OCI-LY7 (cell line): ENCODE results near the gene CRYZL1. TPM values are rescaled to one million over a fixed set of nuclear protein-coding genes. Genes with fewer than 3 reads are reported as not detected.

Experiments
- BruUV-seq: library from RNA; stranded (reverse); fragments of 400-500 nt; replicated peaks from 2 replicates; lab custom pipeline; 2021; lab: Mats Ljungman, UMichigan
- CTCF ChIA-PET: fragments of 300-600 bp; sonication (Branson Sonifier 250); formaldehyde crosslinking; loops from one replicate; lab custom pipeline; 2022; ENCODE audit warnings: antibody characterized with exemption; ENCODE audit not compliant: unreplicated experiment; lab: Charles Lee
- POLR2A ChIA-PET: fragments of 300-600 bp; sonication (Branson Sonifier 250); formaldehyde crosslinking; loops from one replicate; lab custom pipeline; 2022; ENCODE audit warnings: antibody characterized with exemption; lab: Charles Lee
- DNase-seq: peaks from one replicate; pipeline ENCODE4 v3.0.0-alpha.2; 2015; ENCODE audit warnings: low spot score
- H2AFZ ChIP-seq: fragments of 200-600 bp; sonication (generic), shearing (Covaris generic); 2 replicates; pipeline ENCODE4 v1.6.1; 2014; ENCODE audit warnings: mild to moderate bottlenecking, antibody characterized with exemption, low read length, moderate library complexity
- H3K27ac ChIP-seq: fragments of 200-600 bp; sonication (generic); 2 replicates; pipeline ENCODE4 v1.5.1; 2014; ENCODE audit warnings: mixed run types, low read depth, mild to moderate bottlenecking, moderate library complexity, low read length, inconsistent platforms; ENCODE audit not compliant: poor library complexity, severe bottlenecking
- H3K36me3 ChIP-seq: fragments of 200-600 bp; sonication (generic); 2 replicates; pipeline ENCODE4 v1.6.1; 2014; ENCODE audit warnings: mild to moderate bottlenecking, antibody characterized with exemption, low read length, moderate library complexity, mixed read lengths; ENCODE audit not compliant: insufficient read depth
- H3K4me1 ChIP-seq: fragments of 200-600 bp; sonication (generic); 2 replicates; pipeline ENCODE4 v1.5.1; 2014; ENCODE audit warnings: mild to moderate bottlenecking, low read length; ENCODE audit not compliant: insufficient read depth, poor library complexity, severe bottlenecking
- H3K4me2 ChIP-seq: fragments of 200-600 bp; sonication (generic); 2 replicates; pipeline ENCODE4 v1.6.1; 2014; ENCODE audit warnings: mild to moderate bottlenecking, low read length
- H3K4me3 ChIP-seq: fragments of 200-600 bp; sonication (generic); 2 replicates; pipeline ENCODE4 v1.5.1; 2014; ENCODE audit warnings: mild to moderate bottlenecking, low read depth, low read length; ENCODE audit not compliant: poor library complexity, severe bottlenecking
- H3K79me2 ChIP-seq: fragments of 200-600 bp; sonication (generic); 2 replicates; pipeline ENCODE4 v1.6.1; 2016; ENCODE audit warnings: low read depth, mild to moderate bottlenecking, low read length, moderate library complexity, mixed read lengths; ENCODE audit not compliant: insufficient read depth
- H3K9me2 ChIP-seq: fragments of 200-600 bp; sonication (generic); 2 replicates; pipeline ENCODE4 v1.6.1; 2016; ENCODE audit warnings: mild to moderate bottlenecking, low read length, mixed read lengths; ENCODE audit not compliant: insufficient read depth
- H3K9me3 ChIP-seq: fragments of 200-600 bp; sonication (generic); 2 replicates; pipeline ENCODE4 v1.6.1; 2014; ENCODE audit warnings: mild to moderate bottlenecking, mixed run types, low read length, mixed read lengths
- H4K20me1 ChIP-seq: fragments of 200-600 bp; sonication (generic); 2 replicates; pipeline ENCODE4 v1.6.1; 2014; ENCODE audit warnings: mild to moderate bottlenecking, antibody characterized with exemption, low read length, moderate library complexity, mixed read lengths; ENCODE audit not compliant: insufficient read depth
- CTCF ChIP-seq: fragments of 200-600 bp; sonication (generic); conservative IDR thresholded peaks from 2 replicates; pipeline ENCODE4 v1.5.1; 2014; ENCODE audit warnings: mild to moderate bottlenecking, antibody characterized with exemption, low read length, moderate library complexity, mixed read lengths
- EZH2phosphoT487 ChIP-seq: fragments of 200-600 bp; sonication (generic); IDR thresholded peaks from 2 replicates; pipeline ENCODE4 v1.6.1; 2018; ENCODE audit warnings: low read depth, borderline replicate concordance, mild to moderate bottlenecking, mixed run types, antibody characterized with exemption, low read length, moderate library complexity, mixed read lengths
- intact Hi-C: fragments of 100-400 bp; cut with micrococcal nuclease; formaldehyde crosslinking; loops from one replicate; pipeline ENCODE4 v1.10.0; 2022; ENCODE audit not compliant: unreplicated experiment
- total RNA-seq, 2 experiments: library from RNA; depleted of rRNA in 1 of 2; stranded (reverse); fragments of >200 nt in 1 of 2; shearing (Covaris generic) in 1 of 2; gene quantifications; 2 replicates each; pipeline ENCODE4 v1.2.3, GENCODE V29; 2014 to 2022

Gene CRYZL1
- total RNA-seq, 2 experiments from 2014 or later, result 26.4 to 37.9 TPM

GRCh38 chr21:33685613-33686197 is 44.2 kb upstream of the CRYZL1 start:
- Histone ChIP-seq H3K9me3 (no peaks in the 10 kb centered on the region), H3K4me2 (no peak overlapping the region), H3K9me2 (no peaks in the 10 kb centered on the region; the same call in 1 of the 2 replicates), H4K20me1 (no peaks in the 10 kb centered on the region), H3K36me3 (no peaks in the 10 kb centered on the region), H3K4me1 (no peaks in the 10 kb centered on the region), H3K27ac (no peak overlapping the region), H3K4me3 (no peak overlapping the region), H3K79me2 (no peaks in the 10 kb centered on the region), H2AFZ (no peak overlapping the region)
- intact Hi-C loops, result no loop called here
- no peak for DNase-seq
- ChIA-PET CTCF (no interaction called here), POLR2A (interaction anchor here (0.6 to 1.1 kb wide), 4 partner anchors 25 to 1245 kb away, joined by 3 to 5 read pairs (median 4); no protein-coding TSS in a partner anchor)
- no peak for TF ChIP-seq CTCF
- no peak for TF ChIP-seq EZH2phosphoT487
- BruUV-seq, result no TSS peak

GRCh38 chr21:33684923-33685560 is 43.5 kb upstream of the CRYZL1 start:
- no peaks in the 10 kb centered on the region for H3K4me1 ChIP-seq
- H3K9me3 ChIP-seq, result no peaks in the 10 kb centered on the region
- no peak for DNase-seq
- ChIA-PET CTCF (no interaction called here), POLR2A (interaction anchor here (0.6 kb wide), 1 partner anchor 1244 kb away, joined by 5 read pairs; no protein-coding TSS in a partner anchor)
- TF ChIP-seq CTCF (no peak), EZH2phosphoT487 (no peak)
- no peaks in the 10 kb centered on the region for H3K36me3 ChIP-seq
- intact Hi-C loops, result no loop called here
- no peaks in the 10 kb centered on the region; the same call in 1 of the 2 replicates for H3K9me2 ChIP-seq
- H2AFZ ChIP-seq, result no peak overlapping the region
- no peaks in the 10 kb centered on the region for H3K79me2 ChIP-seq
- no peaks in the 10 kb centered on the region for H4K20me1 ChIP-seq
- BruUV-seq, result no TSS peak
- no peak overlapping the region for H3K4me2 ChIP-seq
- H3K27ac ChIP-seq, result no peak overlapping the region
- no peak overlapping the region for H3K4me3 ChIP-seq

GRCh38 chr21:33684068-33684467 is 42.5 kb upstream of the CRYZL1 start:
- ChIA-PET CTCF (no interaction called here), POLR2A (no interaction called here)
- Histone ChIP-seq H3K9me2 (no peaks in the 10 kb centered on the region; the same call in 1 of the 2 replicates), H4K20me1 (no peaks in the 10 kb centered on the region), H3K79me2 (no peaks in the 10 kb centered on the region), H3K4me2 (no peak overlapping the region), H3K27ac (no peak overlapping the region), H3K4me3 (no peak overlapping the region), H3K4me1 (no peaks in the 10 kb centered on the region), H2AFZ (no peak overlapping the region), H3K36me3 (no peaks in the 10 kb centered on the region), H3K9me3 (no peaks in the 10 kb centered on the region)
- no TSS peak for BruUV-seq
- intact Hi-C loops, result no loop called here
- no peak for DNase-seq
- TF ChIP-seq CTCF (no peak), EZH2phosphoT487 (no peak)
